SK-N-SH treated with all-trans-retinoic acid at 6 μM for 48 hours (cell line): ENCODE data around the gene ZNF778.

Experiments used
- ATAC-seq: fragments of 200-7000 bp; cut with Tn5 transposase; 3 replicates; pipeline ENCODE4 v1.9.1; 2020; ENCODE audit warnings: mild to moderate bottlenecking, moderate library complexity
- ARNTL ChIP-seq: fragments of 450-650 bp; formaldehyde crosslinking; IDR thresholded peaks from 2 replicates; pipeline ENCODE4 v1.5.0; 2020; ENCODE audit warnings: low read depth, mild to moderate bottlenecking, moderate library complexity, borderline replicate concordance
- BACH2 ChIP-seq: fragments of 250-450 bp; sonication (Bioruptor Pico); IDR thresholded peaks from 2 replicates; pipeline ENCODE4 v1.9.0; 2021; ENCODE audit warnings: mild to moderate bottlenecking, borderline replicate concordance
- CREB5 ChIP-seq: fragments of 250-450 bp; sonication (Bioruptor Pico); IDR thresholded peaks from 2 replicates; pipeline ENCODE4 v1.5.1; 2020; ENCODE audit warnings: low read depth, mild to moderate bottlenecking, moderate library complexity
- ESRRG ChIP-seq: fragments of 250-450 bp; sonication (Bioruptor Pico); IDR thresholded peaks from 2 replicates; pipeline ENCODE4 v1.6.1; 2021; ENCODE audit warnings: mild to moderate bottlenecking
- ISL1 ChIP-seq: fragments of 250-450 bp; sonication (Bioruptor Pico); IDR thresholded peaks from 2 replicates; pipeline ENCODE4 v2.1.2; 2022; ENCODE audit warnings: mild to moderate bottlenecking, moderate library complexity
- OSR1 ChIP-seq: fragments of 250-450 bp; sonication (Bioruptor Pico); IDR thresholded peaks from 2 replicates; pipeline ENCODE4 v1.8.0; 2022; ENCODE audit warnings: moderate library complexity, mild to moderate bottlenecking, inconsistent platforms
- PATZ1 ChIP-seq: fragments of 250-450 bp; sonication (Bioruptor Pico); IDR thresholded peaks from 2 replicates; pipeline ENCODE4 v1.8.0; 2020; ENCODE audit warnings: mild to moderate bottlenecking, moderate library complexity, borderline replicate concordance
- POU6F1 ChIP-seq: fragments of 250-450 bp; sonication (Bioruptor Pico); IDR thresholded peaks from 2 replicates; pipeline ENCODE4 v1.8.0; 2021; ENCODE audit warnings: low read depth, mild to moderate bottlenecking, moderate library complexity, borderline replicate concordance
- PPARA ChIP-seq: fragments of 250-450 bp; sonication (Bioruptor Pico); IDR thresholded peaks from 2 replicates; pipeline ENCODE4 v1.5.0; 2020; ENCODE audit warnings: mild to moderate bottlenecking, borderline replicate concordance
- SNAI2 ChIP-seq: fragments of 250-450 bp; sonication (Bioruptor Pico); IDR thresholded peaks from 2 replicates; pipeline ENCODE4 v1.5.0; 2020; ENCODE audit warnings: mild to moderate bottlenecking, moderate library complexity
- TCF4 ChIP-seq: fragments of 250-450 bp; sonication (Bioruptor Pico); IDR thresholded peaks from 2 replicates; pipeline ENCODE4 v1.8.0; 2021; ENCODE audit warnings: mild to moderate bottlenecking, moderate library complexity, borderline replicate concordance
- TOX ChIP-seq: fragments of 250-450 bp; sonication (Bioruptor Pico); IDR thresholded peaks from 2 replicates; pipeline ENCODE4 v1.8.0; 2021; ENCODE audit warnings: mild to moderate bottlenecking, moderate library complexity, borderline replicate concordance
- TSHZ2 ChIP-seq: fragments of 250-450 bp; sonication (Bioruptor Pico); IDR thresholded peaks from 2 replicates; pipeline ENCODE4 v1.5.0; 2020; ENCODE audit warnings: mild to moderate bottlenecking, moderate library complexity
- ZC3H10 ChIP-seq: fragments of 250-450 bp; sonication (Bioruptor Pico); IDR thresholded peaks from 2 replicates; pipeline ENCODE4 v1.5.1; 2021; ENCODE audit warnings: mild to moderate bottlenecking, moderate library complexity
- ZFP3 ChIP-seq: fragments of 250-450 bp; sonication (Bioruptor Pico); IDR thresholded peaks from 2 replicates; pipeline ENCODE4 v1.5.0; 2020; ENCODE audit warnings: mild to moderate bottlenecking, moderate library complexity
- ZFP30 ChIP-seq: fragments of 450-650 bp; formaldehyde crosslinking; IDR thresholded peaks from 2 replicates; pipeline ENCODE4 v1.5.0; 2022; ENCODE audit warnings: mild to moderate bottlenecking, moderate library complexity
- ZNF565 ChIP-seq: fragments of 450-650 bp; formaldehyde crosslinking; conservative IDR thresholded peaks from 2 replicates; pipeline ENCODE4 v1.5.0; 2020; ENCODE audit warnings: low read depth, mild to moderate bottlenecking, moderate library complexity
- ZNF70 ChIP-seq: fragments of 450-650 bp; formaldehyde crosslinking; IDR thresholded peaks from 2 replicates; pipeline ENCODE4 v1.5.0; 2020; ENCODE audit warnings: mild to moderate bottlenecking, moderate library complexity
- ZNF8 ChIP-seq: fragments of 450-650 bp; formaldehyde crosslinking; IDR thresholded peaks from 2 replicates; pipeline ENCODE4 v1.5.0; 2020; ENCODE audit warnings: mild to moderate bottlenecking, moderate library complexity

The ZNF778 gene

GRCh38 chr16:89274561-89275283 is 57.2 kb downstream of the ZNF778 start:
- ATAC-seq: no peak
- no peak for TF ChIP-seq TSHZ2 (CRISPR knock-in tag)
- no peak for TF ChIP-seq ISL1 (CRISPR knock-in tag)
- no peak for TF ChIP-seq TOX (CRISPR knock-in tag)
- no peak for TF ChIP-seq ZC3H10
- no peak for TF ChIP-seq CREB5 (CRISPR knock-in tag)
- no peak for TF ChIP-seq ZNF565 (CRISPR knock-in tag)
- TF ChIP-seq PPARA (CRISPR knock-in tag): no peak
- no peak for TF ChIP-seq PATZ1 (CRISPR knock-in tag)
- TF ChIP-seq ZNF8: no peak
- no peak for TF ChIP-seq ZFP30
- TF ChIP-seq ZNF70 (CRISPR knock-in tag): no peak
- TF ChIP-seq ARNTL (CRISPR knock-in tag): no peak
- TF ChIP-seq OSR1 (CRISPR knock-in tag): no peak
- TF ChIP-seq SNAI2 (CRISPR knock-in tag): no peak
- TF ChIP-seq BACH2 (CRISPR knock-in tag): no peak
- no peak for TF ChIP-seq TCF4
- no peak for TF ChIP-seq ESRRG (CRISPR knock-in tag)
- TF ChIP-seq, all 23 proteins: peak for 0

- no peak for TF ChIP-seq TCF4
- no peak for TF ChIP-seq OSR1 (CRISPR knock-in tag)
- TF ChIP-seq, all 23 proteins: peak for 0
- ATAC-seq: no peak
These were observed 57.7 kb downstream of the ZNF778 start for GRCh38 chr16:89275284-89275584.

GRCh38 chr16:89275837-89276720 is 58.6 kb downstream of the ZNF778 start:
- ATAC-seq: no peak
- no peak for TF ChIP-seq TOX (CRISPR knock-in tag)
- no peak for TF ChIP-seq ARNTL (CRISPR knock-in tag)
- no peak for TF ChIP-seq ZFP3 (CRISPR knock-in tag)
- no peak for TF ChIP-seq ESRRG (CRISPR knock-in tag)
- TF ChIP-seq CREB5 (CRISPR knock-in tag): no peak
- TF ChIP-seq TCF4: no peak
- no peak for TF ChIP-seq POU6F1
- TF ChIP-seq ZNF70 (CRISPR knock-in tag): no peak
